ENCODE data around the gene PSTPIP2.

Gene PSTPIP2

GRCh38 chr18:46013484-46014189 is 58.4 kb downstream of the PSTPIP2 start:
- H3K27ac ChIP-seq (ENCODE audit: low read depth, low read length) = no peak overlapping the region
- H3K4me3 ChIP-seq (ENCODE audit: insufficient read depth, low read length, poor library complexity, severe bottlenecking) = no peak overlapping the region
- no peak for TF ChIP-seq CTCF (IDR thresholded peaks at IDR 0.05; ENCODE audit: insufficient read depth, low read length, poor library complexity, severe bottlenecking)
- no peak for TF ChIP-seq EZH2phosphoT487 (conservative IDR thresholded peaks at IDR 0.05; ENCODE audit: low read length)
- no peaks in the 10 kb centered on the region for H4K20me1 ChIP-seq (ENCODE audit: low read depth, low read length)
- no peaks in the 10 kb centered on the region for H3K9me2 ChIP-seq (replicated peaks; ENCODE audit: insufficient read depth, low read length)
- no peaks in the 10 kb centered on the region for H3K79me2 ChIP-seq (ENCODE audit: insufficient read depth, low read length)
- no peak overlapping the region for H3K4me2 ChIP-seq (ENCODE audit: low read depth, low read length, poor library complexity, severe bottlenecking)
- no peaks in the 10 kb centered on the region for H3K36me3 ChIP-seq (ENCODE audit: low read length)
- H2AFZ ChIP-seq (ENCODE audit: low read depth, low read length, severe bottlenecking) = no peak overlapping the region
- H3K9me3 ChIP-seq (ENCODE audit: insufficient read depth, low read length) = no peaks in the 10 kb centered on the region
- H3K27me3 ChIP-seq (ENCODE audit: low read length) = no peaks in the 10 kb centered on the region
- no peaks in the 10 kb centered on the region for H3F3A ChIP-seq (ENCODE audit: insufficient read depth)
- no peak overlapping the region for H3K9ac ChIP-seq (ENCODE audit: low read length)

DNA sequence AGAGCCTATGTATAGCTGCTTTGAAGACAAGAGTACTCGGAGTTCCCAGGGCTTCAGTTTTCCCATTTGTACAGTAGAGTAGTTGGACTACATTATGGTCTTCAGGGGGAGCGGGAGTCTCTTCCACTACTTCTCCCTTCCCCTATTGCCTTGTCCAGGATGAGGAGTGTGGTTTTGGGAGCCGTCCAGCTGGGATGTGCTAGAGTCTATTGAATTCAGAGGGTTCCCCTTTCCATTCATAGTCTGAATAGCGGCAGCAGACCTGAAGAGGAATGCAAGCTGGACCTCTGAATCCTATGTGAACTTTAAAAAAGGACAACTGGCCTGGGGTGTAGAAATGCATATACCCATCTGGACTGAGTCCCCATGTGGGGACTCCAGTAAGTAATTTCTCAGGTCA is 61.4 kb downstream of the PSTPIP2 start:
- H2AFZ ChIP-seq (ENCODE audit: low read depth, low read length, severe bottlenecking) = no peak overlapping the region
- TF ChIP-seq EZH2phosphoT487 (conservative IDR thresholded peaks at IDR 0.05; ENCODE audit: low read length) = no peak

DNA sequence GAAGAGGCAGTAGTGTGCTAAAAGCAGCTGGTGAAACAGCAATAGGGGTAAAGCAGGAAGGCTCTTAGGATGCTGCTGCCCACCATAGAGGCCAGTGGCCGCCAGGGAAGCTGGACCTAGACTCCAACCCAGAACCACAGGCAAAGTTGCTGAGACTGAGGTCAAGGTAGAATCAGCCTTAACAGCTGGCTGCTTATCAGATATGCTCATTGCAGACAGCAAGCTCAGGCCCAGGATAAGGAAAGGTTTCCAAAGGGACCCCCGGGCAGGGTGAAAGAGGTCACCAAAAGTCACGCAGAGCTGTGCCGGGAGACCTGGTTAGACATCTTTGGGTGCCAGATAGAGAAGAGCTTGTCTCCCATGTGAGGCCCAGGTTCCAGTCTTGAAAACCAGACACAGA is 62.0 kb downstream of the PSTPIP2 start:
- Histone ChIP-seq H3F3A (ENCODE audit: insufficient read depth) (no peaks in the 10 kb centered on the region), H3K4me2 (ENCODE audit: low read depth, low read length, poor library complexity, severe bottlenecking) (no peak overlapping the region), H3K9me2 (replicated peaks; ENCODE audit: insufficient read depth, low read length) (no peaks in the 10 kb centered on the region), H3K27me3 (ENCODE audit: low read length) (no peaks in the 10 kb centered on the region), H3K36me3 (ENCODE audit: low read length) (no peaks in the 10 kb centered on the region), H3K9ac (ENCODE audit: low read length) (no peak overlapping the region), H3K9me3 (ENCODE audit: insufficient read depth, low read length) (no peaks in the 10 kb centered on the region), H3K79me2 (ENCODE audit: insufficient read depth, low read length) (no peaks in the 10 kb centered on the region), H2AFZ (ENCODE audit: low read depth, low read length, severe bottlenecking) (no peak overlapping the region), H4K20me1 (ENCODE audit: low read depth, low read length) (no peaks in the 10 kb centered on the region), H3K4me3 (ENCODE audit: insufficient read depth, low read length, poor library complexity, severe bottlenecking) (no peak overlapping the region), H3K27ac (ENCODE audit: low read depth, low read length) (no peak overlapping the region)
- TF ChIP-seq EZH2phosphoT487 (conservative IDR thresholded peaks at IDR 0.05; ENCODE audit: low read length) (no peak), CTCF (IDR thresholded peaks at IDR 0.05; ENCODE audit: insufficient read depth, low read length, poor library complexity, severe bottlenecking) (no peak)

More for the DNA sequence above, 61.4 kb downstream of the PSTPIP2 start:
- Histone ChIP-seq H4K20me1 (ENCODE audit: low read depth, low read length) (no peaks in the 10 kb centered on the region), H3K27me3 (ENCODE audit: low read length) (no peaks in the 10 kb centered on the region), H3K9me2 (replicated peaks; ENCODE audit: insufficient read depth, low read length) (no peaks in the 10 kb centered on the region), H3F3A (ENCODE audit: insufficient read depth) (no peaks in the 10 kb centered on the region), H3K4me2 (ENCODE audit: low read depth, low read length, poor library complexity, severe bottlenecking) (no peak overlapping the region), H3K4me3 (ENCODE audit: insufficient read depth, low read length, poor library complexity, severe bottlenecking) (no peak overlapping the region), H3K79me2 (ENCODE audit: insufficient read depth, low read length) (no peaks in the 10 kb centered on the region), H3K9ac (ENCODE audit: low read length) (no peak overlapping the region), H3K36me3 (ENCODE audit: low read length) (no peaks in the 10 kb centered on the region), H3K27ac (ENCODE audit: low read depth, low read length) (no peak overlapping the region), H3K9me3 (ENCODE audit: insufficient read depth, low read length) (no peaks in the 10 kb centered on the region)

DNA sequence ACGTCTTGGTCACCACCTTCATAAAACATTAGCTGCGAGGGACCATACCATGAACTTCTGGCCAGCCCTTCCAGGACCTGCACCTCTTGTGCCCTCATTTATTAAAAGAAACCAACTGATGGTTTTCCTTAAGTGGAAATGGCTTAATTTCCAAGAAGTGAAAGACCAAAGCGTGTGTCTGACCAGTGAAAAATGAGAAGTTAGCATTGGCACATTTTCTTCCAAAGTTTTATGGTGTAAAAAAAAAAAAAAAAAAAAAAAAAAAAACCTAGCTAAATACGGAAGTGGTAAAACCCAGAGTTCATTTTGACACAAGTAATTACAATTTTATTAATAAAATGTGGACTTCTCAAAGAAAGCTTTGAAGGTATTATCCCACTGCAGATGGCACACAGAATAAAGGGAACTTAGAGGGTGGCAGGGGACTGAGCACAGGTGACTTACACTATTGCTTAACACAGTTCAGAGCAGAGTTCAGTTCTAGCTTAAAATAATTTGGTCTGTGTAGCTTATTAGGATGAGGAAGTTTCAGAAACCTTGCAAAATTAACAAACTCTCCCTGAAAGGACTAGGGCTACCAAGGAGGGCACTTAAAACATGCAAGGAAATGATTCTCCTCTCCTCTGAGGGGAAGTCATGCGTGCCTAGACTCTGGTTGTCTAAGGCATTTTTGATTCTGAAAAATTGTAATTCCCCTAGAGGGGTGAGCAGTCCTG is 62.8 kb downstream of the PSTPIP2 start:
- Histone ChIP-seq H3K36me3 (ENCODE audit: low read length) (no peaks in the 10 kb centered on the region), H3K79me2 (ENCODE audit: insufficient read depth, low read length) (no peaks in the 10 kb centered on the region), H3K9me3 (ENCODE audit: insufficient read depth, low read length) (no peaks in the 10 kb centered on the region), H3K4me2 (ENCODE audit: low read depth, low read length, poor library complexity, severe bottlenecking) (no peak overlapping the region), H3K27ac (ENCODE audit: low read depth, low read length) (no peak overlapping the region), H3K9me2 (replicated peaks; ENCODE audit: insufficient read depth, low read length) (no peaks in the 10 kb centered on the region), H3K27me3 (ENCODE audit: low read length) (no peaks in the 10 kb centered on the region), H4K20me1 (ENCODE audit: low read depth, low read length) (no peaks in the 10 kb centered on the region), H3F3A (ENCODE audit: insufficient read depth) (no peaks in the 10 kb centered on the region), H2AFZ (ENCODE audit: low read depth, low read length, severe bottlenecking) (no peak overlapping the region), H3K9ac (ENCODE audit: low read length) (no peak overlapping the region), H3K4me3 (ENCODE audit: insufficient read depth, low read length, poor library complexity, severe bottlenecking) (no peak overlapping the region)
- TF ChIP-seq CTCF (IDR thresholded peaks at IDR 0.05; ENCODE audit: insufficient read depth, low read length, poor library complexity, severe bottlenecking) (no peak), EZH2phosphoT487 (conservative IDR thresholded peaks at IDR 0.05; ENCODE audit: low read length) (no peak)

Measured in SU-DHL-6 (cell line).